BLaER1 (cell line): ENCODE measurements around the gene SRRM2.

Source experiments
- H3K27ac ChIP-seq: shearing (Covaris generic); formaldehyde crosslinking; 2 replicates; pipeline ENCODE4 v1.8.1; 2022
- H3K27me3 ChIP-seq: shearing (Covaris generic); formaldehyde crosslinking; 2 replicates; pipeline ENCODE4 v1.8.1; 2022
- H3K36me3 ChIP-seq: shearing (Covaris generic); formaldehyde crosslinking; 2 replicates; pipeline ENCODE4 v1.8.1; 2022
- H3K4me1 ChIP-seq: shearing (Covaris generic); formaldehyde crosslinking; 2 replicates; pipeline ENCODE4 v1.8.1; 2022
- H3K4me2 ChIP-seq: shearing (Covaris generic); formaldehyde crosslinking; 2 replicates; pipeline ENCODE4 v1.8.1; 2022
- H3K4me3 ChIP-seq: shearing (Covaris generic); formaldehyde crosslinking; 2 replicates; pipeline ENCODE4 v1.8.1; 2022
- H3K9ac ChIP-seq: shearing (Covaris generic); formaldehyde crosslinking; 2 replicates; pipeline ENCODE4 v1.8.1; 2022
- H3K9me3 ChIP-seq: shearing (Covaris generic); formaldehyde crosslinking; 2 replicates; pipeline ENCODE4 v1.8.1; 2022
- H4K20me1 ChIP-seq: shearing (Covaris generic); formaldehyde crosslinking; 2 replicates; pipeline ENCODE4 v1.8.1; 2022
- Cebpa-rat ChIP-seq: shearing (Covaris generic); IDR thresholded peaks from 2 replicates; pipeline ENCODE4 v1.8.1; 2022

The SRRM2 gene

DNA sequence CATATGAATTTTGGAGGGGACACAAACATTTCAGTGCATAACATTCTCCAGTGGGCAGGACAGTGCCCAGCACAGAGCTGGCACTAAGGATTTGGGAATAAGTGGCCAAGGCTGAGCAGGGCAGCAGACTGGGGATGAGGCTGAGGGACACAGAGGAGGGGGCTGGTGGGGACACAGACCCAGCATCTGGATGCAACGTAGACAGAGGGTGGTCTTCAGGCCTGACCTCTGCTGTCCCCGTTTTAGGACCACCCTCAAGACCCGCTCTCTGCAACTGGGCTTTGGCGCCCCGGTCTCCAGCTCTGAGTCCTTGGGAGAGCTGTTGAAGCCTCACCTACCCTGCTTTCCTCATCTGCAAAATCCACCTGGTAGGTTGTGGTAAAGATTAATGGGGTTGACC lies 38.2 kb downstream of the SRRM2 start:
- no peaks in the 10 kb centered on the region for H3K9me3 ChIP-seq
- H3K27me3 ChIP-seq = peaks cover 10% of the 10 kb centered on the region
- no peak overlapping the region for H3K9ac ChIP-seq
- H4K20me1 ChIP-seq = no peaks in the 10 kb centered on the region
- H3K36me3 ChIP-seq = no peaks in the 10 kb centered on the region
- no peak overlapping the region for H3K27ac ChIP-seq
- H3K4me2 ChIP-seq = no peak overlapping the region
- no peak for TF ChIP-seq Cebpa-rat
- no peaks in the 10 kb centered on the region for H3K4me1 ChIP-seq
- no peak overlapping the region for H3K4me3 ChIP-seq

DNA sequence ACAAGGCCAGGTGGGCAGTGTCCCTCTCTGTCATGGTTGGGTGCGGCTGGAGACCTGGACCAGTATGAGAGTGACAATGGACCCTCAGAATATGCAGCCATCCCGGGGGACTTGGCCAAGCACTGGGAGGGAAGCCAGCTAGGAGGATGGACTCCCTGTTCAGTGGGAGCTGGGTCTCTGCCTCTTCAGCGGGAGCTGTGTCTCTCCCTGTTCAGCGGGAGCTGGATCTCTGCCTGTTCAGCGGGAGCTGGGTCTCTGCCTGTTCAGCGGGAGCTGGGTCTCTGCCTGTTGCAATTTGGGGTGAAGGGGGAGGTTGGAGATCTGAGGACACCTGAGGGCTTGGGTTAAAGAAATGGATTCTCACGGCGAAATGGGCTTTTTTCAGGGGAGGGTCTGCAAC lies 38.7 kb downstream of the SRRM2 start:
- H3K4me1 ChIP-seq = no peaks in the 10 kb centered on the region
- no peak overlapping the region for H3K4me2 ChIP-seq
- H3K9ac ChIP-seq = no peak overlapping the region
- H3K36me3 ChIP-seq = no peaks in the 10 kb centered on the region
- H4K20me1 ChIP-seq = no peaks in the 10 kb centered on the region
- no peak overlapping the region for H3K27ac ChIP-seq
- no peak overlapping the region for H3K4me3 ChIP-seq
- no peak for TF ChIP-seq Cebpa-rat
- H3K27me3 ChIP-seq = peaks cover 5% of the 10 kb centered on the region
- no peaks in the 10 kb centered on the region for H3K9me3 ChIP-seq

DNA sequence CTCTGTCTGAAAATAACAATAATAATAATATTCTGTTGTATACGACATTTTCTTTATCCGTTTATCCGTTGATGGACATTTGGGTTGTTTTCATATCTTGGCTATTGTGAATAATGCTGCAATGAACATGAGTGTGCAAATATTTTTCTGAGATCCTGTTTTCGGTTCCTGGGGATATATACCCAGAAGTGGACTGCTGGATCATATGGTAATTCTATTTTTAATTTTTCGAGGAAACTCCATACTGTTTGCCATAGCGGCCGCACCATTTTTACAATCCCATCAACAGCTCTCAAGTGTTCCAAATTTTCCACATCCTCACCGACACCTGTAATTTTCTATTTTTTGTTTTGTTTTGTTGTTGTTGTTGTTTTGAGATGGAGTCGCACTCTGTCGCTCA lies 40.5 kb downstream of the SRRM2 start:
- Histone ChIP-seq H3K36me3 (no peaks in the 10 kb centered on the region), H4K20me1 (no peaks in the 10 kb centered on the region), H3K9me3 (0 out of 2 replicates have a peak, but pooled peaks cover 4% of the 10 kb centered on the region), H3K27ac (no peak overlapping the region), H3K4me1 (no peaks in the 10 kb centered on the region), H3K27me3 (no peaks in the 10 kb centered on the region; the same call in 1 of the 2 replicates), H3K4me3 (no peak overlapping the region), H3K4me2 (no peak overlapping the region), H3K9ac (no peak overlapping the region)
- TF ChIP-seq Cebpa-rat = no peak

DNA sequence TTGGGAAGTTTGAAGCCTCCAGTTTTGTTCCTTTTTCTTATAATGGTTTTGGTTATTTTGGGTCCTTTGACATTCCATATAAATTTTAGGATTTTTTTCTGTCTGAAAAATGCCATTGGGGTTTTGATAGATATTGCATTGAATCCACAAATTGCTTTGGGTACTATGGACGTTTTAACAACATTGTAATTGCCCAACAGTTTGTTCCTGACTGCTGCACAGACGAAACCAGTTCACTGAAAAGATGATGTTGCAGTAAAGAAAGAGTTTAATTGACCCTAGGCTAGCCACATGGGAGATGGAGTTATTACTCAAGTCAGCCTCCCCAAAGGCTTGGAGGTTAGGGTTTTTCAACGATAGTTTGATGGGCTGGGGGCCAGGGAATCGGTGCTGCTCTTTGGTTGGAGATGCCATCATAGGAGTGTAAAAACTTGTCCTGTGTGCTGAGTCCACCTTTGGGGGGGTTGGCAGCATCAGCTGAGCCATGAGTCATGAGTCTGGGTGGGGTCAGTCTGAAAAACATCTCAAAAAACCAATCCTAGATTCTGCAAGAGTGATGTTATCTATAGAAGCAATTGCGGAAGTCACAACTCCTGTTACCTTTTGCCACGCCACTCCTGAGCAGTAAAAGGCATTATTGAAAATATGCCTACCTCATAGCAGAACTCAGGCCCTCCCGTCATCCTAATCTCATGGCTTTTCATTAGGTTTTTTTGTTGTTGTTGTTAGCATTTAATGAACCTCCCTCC lies 43.1 kb downstream of the SRRM2 start:
- no peak for TF ChIP-seq Cebpa-rat
- Histone ChIP-seq H3K9me3 (peaks cover 9% of the 10 kb centered on the region; the same call in 1 of the 2 replicates), H3K27me3 (no peaks in the 10 kb centered on the region), H3K36me3 (no peaks in the 10 kb centered on the region), H4K20me1 (no peaks in the 10 kb centered on the region), H3K9ac (no peak overlapping the region), H3K4me2 (no peak overlapping the region), H3K27ac (no peak overlapping the region), H3K4me3 (no peak overlapping the region), H3K4me1 (no peaks in the 10 kb centered on the region)

DNA sequence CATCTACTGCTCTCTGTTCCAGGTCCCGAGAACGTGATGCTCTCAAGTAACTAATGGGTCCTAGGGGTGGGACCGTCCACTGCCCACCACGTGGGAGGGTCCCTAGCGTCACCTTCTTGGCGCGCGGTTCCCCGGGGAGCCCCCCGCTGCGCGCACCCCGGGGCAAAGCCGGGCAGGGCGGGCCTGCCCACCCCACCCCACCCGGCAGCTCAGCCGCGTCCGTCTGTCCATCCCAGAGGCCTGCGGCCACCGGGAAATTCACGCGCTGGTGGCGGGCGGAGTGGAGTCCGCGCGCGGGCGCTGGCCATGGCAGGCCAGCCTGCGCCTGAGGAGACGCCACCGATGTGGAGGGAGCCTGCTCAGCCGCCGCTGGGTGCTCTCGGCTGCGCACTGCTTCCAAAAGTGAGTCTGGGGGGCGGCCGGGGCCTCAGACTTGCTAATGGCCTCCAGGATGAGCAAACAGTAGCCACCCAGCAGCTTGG lies 46.3 kb downstream of the SRRM2 start:
- no peak overlapping the region for H3K27ac ChIP-seq
- H3K4me1 ChIP-seq = no peaks in the 10 kb centered on the region
- no peak overlapping the region for H3K4me3 ChIP-seq
- H3K9me3 ChIP-seq = peaks cover 11% of the 10 kb centered on the region
- H3K4me2 ChIP-seq = no peak overlapping the region
- H3K36me3 ChIP-seq = no peaks in the 10 kb centered on the region
- no peaks in the 10 kb centered on the region for H3K27me3 ChIP-seq
- TF ChIP-seq Cebpa-rat = no peak
- no peak overlapping the region for H3K9ac ChIP-seq
- no peaks in the 10 kb centered on the region for H4K20me1 ChIP-seq

DNA sequence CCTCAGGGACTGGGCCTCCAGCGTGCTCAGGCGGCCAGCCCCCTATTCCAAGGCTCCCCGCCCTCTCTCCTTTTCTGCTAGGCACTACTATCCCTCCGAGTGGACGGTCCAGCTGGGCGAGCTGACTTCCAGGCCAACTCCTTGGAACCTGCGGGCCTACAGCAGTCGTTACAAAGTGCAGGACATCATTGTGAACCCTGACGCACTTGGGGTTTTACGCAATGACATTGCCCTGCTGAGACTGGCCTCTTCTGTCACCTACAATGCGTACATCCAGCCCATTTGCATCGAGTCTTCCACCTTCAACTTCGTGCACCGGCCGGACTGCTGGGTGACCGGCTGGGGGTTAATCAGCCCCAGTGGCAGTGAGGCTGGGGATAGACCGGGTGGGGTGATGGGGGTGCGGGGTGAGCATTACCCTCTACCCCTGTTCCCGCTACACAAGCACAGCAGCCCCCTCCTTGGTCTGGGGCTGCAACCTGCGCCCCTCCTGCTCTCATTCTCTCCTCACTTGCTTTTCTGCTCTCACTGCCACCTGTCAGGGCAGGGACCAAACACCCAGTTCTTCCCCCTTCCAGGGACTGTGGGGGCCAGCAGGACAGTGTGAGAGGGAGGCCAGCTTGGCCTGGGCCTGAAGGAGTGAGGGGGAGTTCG lies 46.9 kb downstream of the SRRM2 start:
- Histone ChIP-seq H3K9ac (no peak overlapping the region), H3K4me3 (no peak overlapping the region), H3K4me2 (no peak overlapping the region), H3K4me1 (no peaks in the 10 kb centered on the region), H4K20me1 (no peaks in the 10 kb centered on the region), H3K27ac (no peak overlapping the region), H3K27me3 (no peaks in the 10 kb centered on the region; the same call in 1 of the 2 replicates), H3K36me3 (no peaks in the 10 kb centered on the region), H3K9me3 (peaks cover 17% of the 10 kb centered on the region)
- TF ChIP-seq Cebpa-rat = no peak

DNA sequence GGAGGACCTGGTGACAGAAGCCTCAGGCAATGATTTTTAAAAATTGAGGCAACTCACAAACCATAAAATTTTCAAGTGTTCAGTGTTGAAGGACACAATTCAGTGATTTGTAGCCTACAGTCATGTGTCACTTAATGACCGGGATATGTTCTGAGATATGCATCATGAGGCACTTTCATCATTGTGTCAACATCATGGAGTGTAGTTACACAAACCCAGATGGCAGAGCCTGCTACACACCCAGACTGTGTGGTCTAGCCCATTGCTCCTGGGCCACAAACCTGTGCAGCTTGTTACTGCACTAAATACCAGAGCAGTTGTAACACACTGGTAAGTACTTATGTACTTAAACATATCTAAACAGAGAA lies 47.4 kb downstream of the SRRM2 start:
- H3K4me2 ChIP-seq = no peak overlapping the region
- H3K4me3 ChIP-seq = no peak overlapping the region
- H3K27ac ChIP-seq = no peak overlapping the region
- H3K4me1 ChIP-seq = no peaks in the 10 kb centered on the region
- no peak for TF ChIP-seq Cebpa-rat
- no peaks in the 10 kb centered on the region for H3K36me3 ChIP-seq
- no peaks in the 10 kb centered on the region; the same call in 1 of the 2 replicates for H3K27me3 ChIP-seq
- no peaks in the 10 kb centered on the region for H4K20me1 ChIP-seq
- H3K9me3 ChIP-seq = peaks cover 22% of the 10 kb centered on the region
- H3K9ac ChIP-seq = no peak overlapping the region

DNA sequence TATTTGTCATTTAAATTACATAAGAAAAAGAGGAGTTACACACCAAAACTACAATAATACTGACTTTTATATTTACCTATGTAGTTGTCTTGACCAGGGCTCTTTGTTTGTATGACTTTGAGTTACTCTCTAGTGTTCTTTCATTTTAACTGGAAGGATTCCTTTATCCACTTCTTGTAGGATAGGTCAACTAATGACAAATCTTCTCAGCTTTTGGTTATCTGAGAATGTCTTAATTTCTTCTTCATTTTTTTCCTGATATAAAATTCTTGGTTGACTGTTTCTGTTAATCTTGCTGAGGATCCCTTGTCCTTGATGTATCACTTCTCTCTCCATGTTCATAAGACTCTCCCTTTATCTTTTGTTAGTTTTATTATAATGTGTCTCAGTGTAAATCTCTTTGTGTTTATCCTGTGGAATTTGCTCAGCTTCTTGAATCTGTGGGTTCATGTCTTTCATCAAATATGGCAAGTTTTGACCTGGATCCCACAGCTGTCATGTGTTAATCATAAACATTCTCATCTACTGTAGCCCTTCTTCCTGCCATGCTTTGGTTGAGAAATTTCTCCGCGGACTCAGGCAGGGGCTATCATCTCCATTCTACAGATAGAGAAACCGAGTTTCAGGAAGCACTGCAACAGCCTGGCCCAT lies 51.2 kb downstream of the SRRM2 start:
- H3K9ac ChIP-seq = no peak overlapping the region
- no peak overlapping the region for H3K27ac ChIP-seq
- no peak overlapping the region for H3K4me2 ChIP-seq
- H3K4me3 ChIP-seq = no peak overlapping the region
- H3K36me3 ChIP-seq = no peaks in the 10 kb centered on the region
- no peaks in the 10 kb centered on the region; the same call in 1 of the 2 replicates for H3K27me3 ChIP-seq
- no peaks in the 10 kb centered on the region for H3K4me1 ChIP-seq
- H3K9me3 ChIP-seq = peaks cover 20% of the 10 kb centered on the region
- TF ChIP-seq Cebpa-rat = no peak
- H4K20me1 ChIP-seq = no peaks in the 10 kb centered on the region

DNA sequence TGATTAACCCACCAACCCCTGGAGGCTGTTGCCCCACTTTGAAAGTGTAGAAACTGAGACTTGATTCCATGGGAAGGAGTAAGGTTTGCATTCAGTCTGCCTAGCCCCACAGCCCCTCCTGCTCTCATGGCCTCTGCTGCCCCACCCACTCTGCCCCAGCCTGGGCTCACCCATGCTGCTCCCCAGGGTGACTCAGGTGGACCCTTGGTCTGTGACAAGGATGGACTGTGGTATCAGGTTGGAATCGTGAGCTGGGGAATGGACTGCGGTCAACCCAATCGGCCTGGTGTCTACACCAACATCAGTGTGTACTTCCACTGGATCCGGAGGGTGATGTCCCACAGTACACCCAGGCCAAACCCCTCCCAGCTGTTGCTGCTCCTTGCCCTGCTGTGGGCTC lies 52.3 kb downstream of the SRRM2 start:
- Histone ChIP-seq H3K4me2 (no peak overlapping the region), H3K27ac (no peak overlapping the region), H4K20me1 (no peaks in the 10 kb centered on the region), H3K4me1 (no peaks in the 10 kb centered on the region), H3K9ac (no peak overlapping the region), H3K36me3 (no peaks in the 10 kb centered on the region), H3K27me3 (no peaks in the 10 kb centered on the region; the same call in 1 of the 2 replicates), H3K9me3 (peaks cover 20% of the 10 kb centered on the region), H3K4me3 (no peak overlapping the region)
- TF ChIP-seq Cebpa-rat = no peak

DNA sequence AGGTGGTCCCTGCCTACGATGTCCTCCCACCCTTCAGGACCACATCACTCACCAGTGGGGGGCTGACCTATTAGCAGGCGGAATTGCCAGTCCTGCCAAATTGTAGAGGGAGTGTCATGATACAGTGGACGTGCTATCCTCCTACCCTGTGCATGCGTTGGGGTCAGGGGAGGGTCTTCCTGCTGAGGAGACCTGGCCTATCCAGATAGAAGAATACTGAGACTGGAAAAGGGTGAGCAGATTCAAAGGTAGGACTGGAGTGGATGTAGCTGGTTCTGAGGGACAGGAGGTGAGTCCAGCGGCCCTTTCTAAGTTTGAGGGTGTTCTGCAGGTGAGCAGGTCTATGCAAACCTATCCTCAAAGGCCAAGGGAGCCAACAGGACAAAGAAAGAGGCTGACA lies 53.8 kb downstream of the SRRM2 start:
- TF ChIP-seq Cebpa-rat = no peak
- Histone ChIP-seq H3K9me3 (peaks cover 20% of the 10 kb centered on the region), H3K27me3 (no peaks in the 10 kb centered on the region; the same call in 1 of the 2 replicates), H3K27ac (no peak overlapping the region), H3K4me3 (no peak overlapping the region), H4K20me1 (no peaks in the 10 kb centered on the region), H3K4me2 (no peak overlapping the region), H3K36me3 (no peaks in the 10 kb centered on the region), H3K4me1 (no peaks in the 10 kb centered on the region), H3K9ac (no peak overlapping the region)
